ENCODE data around the gene PARP15.

GRCh38 chr3:122560680-122561079 is 16.8 kb upstream of the PARP15 start:
- TF ChIP-seq, protein P1, sequence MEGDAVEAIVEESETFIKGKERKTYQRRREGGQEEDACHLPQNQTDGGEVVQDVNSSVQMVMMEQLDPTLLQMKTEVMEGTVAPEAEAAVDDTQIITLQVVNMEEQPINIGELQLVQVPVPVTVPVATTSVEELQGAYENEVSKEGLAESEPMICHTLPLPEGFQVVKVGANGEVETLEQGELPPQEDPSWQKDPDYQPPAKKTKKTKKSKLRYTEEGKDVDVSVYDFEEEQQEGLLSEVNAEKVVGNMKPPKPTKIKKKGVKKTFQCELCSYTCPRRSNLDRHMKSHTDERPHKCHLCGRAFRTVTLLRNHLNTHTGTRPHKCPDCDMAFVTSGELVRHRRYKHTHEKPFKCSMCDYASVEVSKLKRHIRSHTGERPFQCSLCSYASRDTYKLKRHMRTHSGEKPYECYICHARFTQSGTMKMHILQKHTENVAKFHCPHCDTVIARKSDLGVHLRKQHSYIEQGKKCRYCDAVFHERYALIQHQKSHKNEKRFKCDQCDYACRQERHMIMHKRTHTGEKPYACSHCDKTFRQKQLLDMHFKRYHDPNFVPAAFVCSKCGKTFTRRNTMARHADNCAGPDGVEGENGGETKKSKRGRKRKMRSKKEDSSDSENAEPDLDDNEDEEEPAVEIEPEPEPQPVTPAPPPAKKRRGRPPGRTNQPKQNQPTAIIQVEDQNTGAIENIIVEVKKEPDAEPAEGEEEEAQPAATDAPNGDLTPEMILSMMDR (IDR thresholded peaks at IDR 0.05; ENCODE audit: low read depth, low read length): peak; percentile 60
- TF ChIP-seq POLR2A (IDR thresholded peaks at IDR 0.05; ENCODE audit: extremely low read depth, insufficient read length) (no peak), MAX (IDR thresholded peaks at IDR 0.05; ENCODE audit: low read depth, low read length) (no peak), MYC (IDR thresholded peaks at IDR 0.05; ENCODE audit: low read depth, low read length) (no peak)
